RWPE2 (cell line): Measurements from ENCODE around the gene ASXL3.
A peak's percentile ranks its signal among the peaks of the same experiment; 100 is the strongest.

Experiments used
- ATAC-seq: fragments of 200-7000 bp; cut with Tn5 transposase; 3 replicates; pipeline ENCODE4 v1.9.1; 2021; ENCODE audit warnings: low read depth
- DNase-seq: peaks from one replicate; pipeline ENCODE4 v3.0.0-alpha.2; 2020; ENCODE audit warnings: low spot score
- H3K27ac ChIP-seq: fragments of 450-650 bp; 2 replicates; pipeline ENCODE4 v1.5.1; 2017; ENCODE audit warnings: mild to moderate bottlenecking; ENCODE audit not compliant: poor library complexity, severe bottlenecking
- H3K27me3 ChIP-seq: fragments of 250-450 bp; sonication (Bioruptor Pico); 2 replicates; pipeline ENCODE4 v1.5.1; 2021; ENCODE audit warnings: mild to moderate bottlenecking, moderate library complexity; ENCODE audit not compliant: insufficient read depth, poor library complexity, severe bottlenecking
- H3K36me3 ChIP-seq: fragments of 250-450 bp; sonication (Bioruptor Pico); 2 replicates; pipeline ENCODE4 v1.5.1; 2020; ENCODE audit warnings: low read depth, mild to moderate bottlenecking, moderate library complexity
- H3K4me1 ChIP-seq: fragments of 250-450 bp; sonication (Bioruptor Pico); 2 replicates; pipeline ENCODE4 v1.5.1; 2021; ENCODE audit warnings: mild to moderate bottlenecking, moderate library complexity; ENCODE audit not compliant: insufficient read depth, poor library complexity, severe bottlenecking
- H3K4me3 ChIP-seq: fragments of 250-450 bp; sonication (Bioruptor Pico); 2 replicates; pipeline ENCODE4 v1.5.1; 2021; ENCODE audit warnings: mild to moderate bottlenecking, moderate library complexity; ENCODE audit not compliant: severe bottlenecking
- H3K9me3 ChIP-seq: fragments of 250-450 bp; sonication (Bioruptor Pico); 2 replicates; pipeline ENCODE4 v1.5.1; 2021; ENCODE audit warnings: mild to moderate bottlenecking, moderate library complexity; ENCODE audit not compliant: severe bottlenecking
- CTCF ChIP-seq: fragments of 450-650 bp; IDR thresholded peaks from one replicate; pipeline ENCODE4 v1.5.1; 2017; ENCODE audit warnings: mild to moderate bottlenecking, moderate library complexity; ENCODE audit not compliant: poor library complexity, severe bottlenecking

The ASXL3 gene

GRCh38 chr18:33541316-33541715 is 36.7 kb upstream of the ASXL3 start:
- Histone ChIP-seq H3K4me1 (no peaks in the 10 kb centered on the region), H3K9me3 (no peaks in the 10 kb centered on the region), H3K27ac (no peak overlapping the region), H3K4me3 (no peak overlapping the region), H3K27me3 (no peaks in the 10 kb centered on the region), H3K36me3 (no peaks in the 10 kb centered on the region)
- no peak for ATAC-seq
- no peak for DNase-seq
- no peak for TF ChIP-seq CTCF

GRCh38 chr18:33556846-33557245 is 21.2 kb upstream of the ASXL3 start:
- no peak for TF ChIP-seq CTCF
- ATAC-seq (no peak), DNase-seq (no peak)
- Histone ChIP-seq H3K27me3 (no peaks in the 10 kb centered on the region), H3K9me3 (no peaks in the 10 kb centered on the region), H3K4me1 (peaks cover 4% of the 10 kb centered on the region), H3K27ac (no peak overlapping the region), H3K36me3 (no peaks in the 10 kb centered on the region), H3K4me3 (no peak overlapping the region)

GRCh38 chr18:33557706-33558105 is 20.3 kb upstream of the ASXL3 start:
- H3K4me3 ChIP-seq: no peak overlapping the region
- H3K4me1 ChIP-seq: peaks cover 4% of the 10 kb centered on the region
- H3K36me3 ChIP-seq: no peaks in the 10 kb centered on the region
- H3K27ac ChIP-seq: no peak overlapping the region
- no peak for ATAC-seq
- no peaks in the 10 kb centered on the region for H3K9me3 ChIP-seq
- no peak for DNase-seq
- H3K27me3 ChIP-seq: no peaks in the 10 kb centered on the region
- TF ChIP-seq CTCF: no peak

- Histone ChIP-seq H3K36me3 (no peaks in the 10 kb centered on the region), H3K4me1 (peaks cover 4% of the 10 kb centered on the region), H3K9me3 (no peaks in the 10 kb centered on the region), H3K27ac (no peak overlapping the region), H3K27me3 (no peaks in the 10 kb centered on the region), H3K4me3 (no peak overlapping the region)
- no peak for ATAC-seq
- no peak for DNase-seq
- no peak for TF ChIP-seq CTCF
These were observed 19.5 kb upstream of the ASXL3 start for GRCh38 chr18:33558529-33558928.

- Histone ChIP-seq H3K27me3 (no peaks in the 10 kb centered on the region), H3K27ac (no peak overlapping the region), H3K9me3 (no peaks in the 10 kb centered on the region), H3K4me1 (peaks cover 4% of the 10 kb centered on the region), H3K4me3 (no peak overlapping the region), H3K36me3 (no peaks in the 10 kb centered on the region)
- TF ChIP-seq CTCF: no peak
- ATAC-seq (peak; percentile 92), DNase-seq (no peak)
These were observed 17.2 kb upstream of the ASXL3 start for GRCh38 chr18:33560686-33561370.
